KMS-11 (cell line): ENCODE measurements around the gene CCT2.

Source experiments
- H2AFZ ChIP-seq: fragments of 200-600 bp; sonication (generic); 2 replicates; pipeline ENCODE4 v1.6.1; 2016; ENCODE audit warnings: antibody characterized with exemption, mixed run types, low read depth
- H3K27ac ChIP-seq: fragments of 200-600 bp; sonication (generic); 2 replicates; pipeline ENCODE4 v1.6.1; 2016; ENCODE audit warnings: mild to moderate bottlenecking, mixed run types
- H3K27me3 ChIP-seq: fragments of 200-600 bp; sonication (generic); 2 replicates; pipeline ENCODE4 v1.6.1; 2017; ENCODE audit warnings: mild to moderate bottlenecking, low read depth, mixed run types, moderate library complexity; ENCODE audit not compliant: insufficient read depth
- H3K36me3 ChIP-seq: fragments of 200-600 bp; sonication (generic); 2 replicates; pipeline ENCODE4 v1.6.1; 2017; ENCODE audit warnings: mild to moderate bottlenecking, mixed run types; ENCODE audit not compliant: insufficient read depth
- H3K4me1 ChIP-seq: fragments of 200-600 bp; sonication (generic); 2 replicates; pipeline ENCODE4 v1.6.1; 2016; ENCODE audit warnings: mild to moderate bottlenecking, low read depth, mixed run types; ENCODE audit not compliant: poor library complexity, severe bottlenecking
- H3K4me2 ChIP-seq: fragments of 200-600 bp; sonication (generic); 2 replicates; pipeline ENCODE4 v1.7.0; 2016; ENCODE audit warnings: mild to moderate bottlenecking, mixed run types
- H3K4me3 ChIP-seq: fragments of 200-600 bp; sonication (generic); IDR thresholded peaks from 2 replicates; pipeline ENCODE4 v1.6.1; 2017; ENCODE audit warnings: low read depth, low read length, mixed read lengths; ENCODE audit not compliant: insufficient read depth
- H3K79me2 ChIP-seq: fragments of 200-600 bp; sonication (generic); 2 replicates; pipeline ENCODE4 v1.6.1; 2016; ENCODE audit warnings: low read depth, mixed run types; ENCODE audit not compliant: insufficient read depth
- H3K9ac ChIP-seq: fragments of 200-600 bp; sonication (generic); 2 replicates; pipeline ENCODE4 v1.6.1; 2016; ENCODE audit warnings: mild to moderate bottlenecking, mixed run types
- H4K20me1 ChIP-seq: fragments of 200-600 bp; sonication (generic); 2 replicates; pipeline ENCODE4 v1.6.1; 2016; ENCODE audit warnings: mild to moderate bottlenecking, mixed run types; ENCODE audit not compliant: insufficient read depth
- CTCF ChIP-seq: fragments of 200-600 bp; sonication (generic); conservative IDR thresholded peaks from 2 replicates; pipeline ENCODE4 v1.6.1; 2017; ENCODE audit warnings: low read depth, mild to moderate bottlenecking, antibody characterized with exemption, low read length, moderate library complexity, mixed read lengths

Gene CCT2

DNA sequence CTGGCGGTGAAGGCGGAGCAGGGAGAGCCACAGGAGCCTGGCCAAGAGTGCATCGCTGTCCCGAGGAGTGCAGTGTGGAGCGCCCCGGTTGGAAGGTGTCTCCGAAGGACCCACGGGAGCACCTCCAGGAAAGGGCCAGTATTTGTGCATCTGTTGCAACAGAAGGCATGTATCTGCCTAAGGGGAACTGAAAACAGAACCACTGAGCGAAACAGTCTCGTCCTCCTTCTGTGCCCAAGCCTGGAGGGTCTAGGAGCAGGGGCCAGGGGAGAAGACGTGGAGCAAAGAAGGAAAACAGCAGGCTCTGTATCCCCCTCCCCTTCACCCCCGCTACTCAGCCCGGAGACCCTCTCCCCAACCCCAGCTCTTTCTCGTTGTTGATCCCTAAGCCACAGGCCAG lies 30.8 kb downstream of the CCT2 start:
- H3K79me2 ChIP-seq = no peaks in the 10 kb centered on the region
- H3K4me2 ChIP-seq = no peak overlapping the region
- no peak overlapping the region for H3K27ac ChIP-seq
- no peak overlapping the region for H2AFZ ChIP-seq
- TF ChIP-seq CTCF = no peak
- H3K4me3 ChIP-seq = no peak overlapping the region
- H3K27me3 ChIP-seq = no peaks in the 10 kb centered on the region
- H3K9ac ChIP-seq = no peak overlapping the region
- no peaks in the 10 kb centered on the region for H3K4me1 ChIP-seq
- H3K36me3 ChIP-seq = no peaks in the 10 kb centered on the region
- no peaks in the 10 kb centered on the region for H4K20me1 ChIP-seq

DNA sequence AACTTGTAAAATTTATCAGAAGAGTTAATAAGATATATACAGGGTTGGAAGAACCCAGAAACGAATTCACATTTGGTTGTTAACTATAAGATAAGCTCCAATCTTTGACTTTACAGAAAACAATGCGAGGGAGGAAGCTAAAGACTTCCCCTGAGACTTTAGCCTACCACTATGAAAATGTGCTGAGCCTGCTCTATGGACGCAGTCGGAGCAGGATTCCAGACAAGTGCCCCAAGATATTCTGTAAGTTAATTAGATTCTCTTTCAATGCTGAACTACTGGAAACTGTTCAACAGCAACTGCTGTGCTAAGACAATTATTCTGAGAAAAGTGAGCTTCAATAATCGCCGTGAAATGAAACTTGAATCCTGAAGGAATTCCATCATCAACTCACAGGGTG lies 33.8 kb downstream of the CCT2 start:
- H3K36me3 ChIP-seq = no peaks in the 10 kb centered on the region
- H3K4me1 ChIP-seq = no peaks in the 10 kb centered on the region
- H3K79me2 ChIP-seq = no peaks in the 10 kb centered on the region
- no peak overlapping the region for H2AFZ ChIP-seq
- no peaks in the 10 kb centered on the region for H3K27me3 ChIP-seq
- H3K9ac ChIP-seq = no peak overlapping the region
- no peak overlapping the region for H3K27ac ChIP-seq
- no peak for TF ChIP-seq CTCF
- H3K4me2 ChIP-seq = no peak overlapping the region
- no peak overlapping the region for H3K4me3 ChIP-seq
- H4K20me1 ChIP-seq = no peaks in the 10 kb centered on the region

GRCh38 chr12:69620077-69620476 lies 34.8 kb downstream of the CCT2 start:
- no peak overlapping the region for H3K27ac ChIP-seq
- H3K36me3 ChIP-seq = no peaks in the 10 kb centered on the region
- no peaks in the 10 kb centered on the region for H3K79me2 ChIP-seq
- H3K4me1 ChIP-seq = no peaks in the 10 kb centered on the region
- no peak for TF ChIP-seq CTCF
- no peaks in the 10 kb centered on the region for H4K20me1 ChIP-seq
- no peak overlapping the region for H3K4me2 ChIP-seq
- H3K9ac ChIP-seq = no peak overlapping the region
- no peak overlapping the region for H2AFZ ChIP-seq
- no peaks in the 10 kb centered on the region for H3K27me3 ChIP-seq
- no peak overlapping the region for H3K4me3 ChIP-seq

DNA sequence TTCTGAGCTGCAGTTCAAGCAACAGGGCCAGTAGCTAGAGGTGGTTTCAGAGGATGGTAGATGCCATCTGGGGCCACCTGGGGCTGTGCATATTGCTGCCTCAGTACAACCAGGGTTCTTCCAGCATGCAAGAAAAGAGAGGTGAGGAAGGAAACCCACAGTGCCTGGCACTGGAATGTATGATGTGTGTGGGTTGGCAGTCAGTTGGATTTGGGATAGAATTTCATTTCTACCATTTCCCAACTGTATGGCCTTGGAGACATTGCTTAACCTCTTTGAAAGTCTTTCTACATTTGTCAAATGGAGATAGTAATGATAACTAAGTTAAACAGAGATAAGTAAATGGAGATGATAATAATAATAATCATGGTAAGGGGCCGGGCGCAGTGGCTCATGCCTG lies 35.7 kb downstream of the CCT2 start:
- Histone ChIP-seq H3K36me3 (no peaks in the 10 kb centered on the region), H3K4me3 (no peak overlapping the region), H3K4me1 (no peaks in the 10 kb centered on the region), H4K20me1 (no peaks in the 10 kb centered on the region), H3K27me3 (no peaks in the 10 kb centered on the region), H3K27ac (no peak overlapping the region), H3K79me2 (no peaks in the 10 kb centered on the region), H3K4me2 (no peak overlapping the region), H3K9ac (no peak overlapping the region), H2AFZ (no peak overlapping the region)
- no peak for TF ChIP-seq CTCF

- Histone ChIP-seq H3K4me3 (no peak overlapping the region), H3K9ac (no peak overlapping the region), H3K4me2 (no peak overlapping the region), H2AFZ (no peak overlapping the region), H3K4me1 (no peaks in the 10 kb centered on the region), H3K79me2 (no peaks in the 10 kb centered on the region), H4K20me1 (no peaks in the 10 kb centered on the region), H3K36me3 (no peaks in the 10 kb centered on the region), H3K27ac (no peak overlapping the region), H3K27me3 (no peaks in the 10 kb centered on the region)
- TF ChIP-seq CTCF = no peak
Measured at GRCh38 chr12:69621551-69621950, 36.3 kb downstream of the CCT2 start.
